Fibroblast of mammary gland (primary cell): ENCODE data around the gene SLC39A8.

Experiments used
- DNase-seq: peaks from one replicate; pipeline ENCODE4 v3.0.0-alpha.2; 2010; ENCODE audit warnings: low read depth
- H3K4me3 ChIP-seq: 2 replicates; pipeline ENCODE4 v1.5.1; 2011; ENCODE audit warnings: low read depth, mild to moderate bottlenecking, low read length, moderate library complexity; ENCODE audit not compliant: control insufficient read depth
- TF ChIP-seq, protein P1 (sequence below): conservative IDR thresholded peaks from 2 replicates; pipeline ENCODE4 v1.5.1; 2011; ENCODE audit warnings: low read depth, low read length, inconsistent platforms; ENCODE audit not compliant: control insufficient read depth, insufficient read depth

SLC39A8 gene

DNA sequence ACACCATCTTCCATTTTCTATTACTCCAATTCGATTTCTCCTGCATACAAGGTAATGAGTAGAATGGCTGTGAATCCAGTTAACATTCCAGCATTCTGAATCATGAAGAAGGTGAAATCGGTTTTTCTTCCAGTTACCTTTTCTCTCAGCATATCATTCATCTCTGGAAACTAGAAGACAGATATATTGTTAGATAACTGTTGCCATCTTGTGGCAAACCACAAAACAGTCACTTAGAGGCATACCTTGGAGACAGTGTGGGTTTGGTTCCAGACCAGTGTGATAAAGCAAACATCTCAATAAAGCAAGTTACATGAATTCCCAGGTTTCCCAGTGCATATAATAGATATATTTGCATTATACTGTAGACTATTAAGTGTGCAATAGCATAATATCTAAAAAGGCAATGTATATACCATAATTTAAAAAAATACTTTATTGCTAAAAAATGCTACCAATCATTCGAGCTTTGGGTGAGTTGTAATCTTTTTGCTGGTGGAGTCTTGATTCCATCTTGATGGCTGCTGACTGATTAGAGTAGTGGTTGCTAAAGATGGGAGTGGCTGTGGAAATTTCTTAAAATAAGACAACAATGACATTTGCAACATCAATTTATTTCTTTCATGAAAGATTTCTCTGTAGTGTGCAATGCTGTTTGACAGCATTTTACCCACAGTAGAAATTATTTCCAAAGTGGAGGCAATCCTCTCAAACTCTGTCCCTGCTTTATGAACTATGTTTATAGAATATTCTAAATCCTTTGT is 82.1 kb downstream of the SLC39A8 start:
- peak; percentile 53 for DNase-seq
- H3K4me3 ChIP-seq = no peak overlapping the region
- TF ChIP-seq, protein P1, sequence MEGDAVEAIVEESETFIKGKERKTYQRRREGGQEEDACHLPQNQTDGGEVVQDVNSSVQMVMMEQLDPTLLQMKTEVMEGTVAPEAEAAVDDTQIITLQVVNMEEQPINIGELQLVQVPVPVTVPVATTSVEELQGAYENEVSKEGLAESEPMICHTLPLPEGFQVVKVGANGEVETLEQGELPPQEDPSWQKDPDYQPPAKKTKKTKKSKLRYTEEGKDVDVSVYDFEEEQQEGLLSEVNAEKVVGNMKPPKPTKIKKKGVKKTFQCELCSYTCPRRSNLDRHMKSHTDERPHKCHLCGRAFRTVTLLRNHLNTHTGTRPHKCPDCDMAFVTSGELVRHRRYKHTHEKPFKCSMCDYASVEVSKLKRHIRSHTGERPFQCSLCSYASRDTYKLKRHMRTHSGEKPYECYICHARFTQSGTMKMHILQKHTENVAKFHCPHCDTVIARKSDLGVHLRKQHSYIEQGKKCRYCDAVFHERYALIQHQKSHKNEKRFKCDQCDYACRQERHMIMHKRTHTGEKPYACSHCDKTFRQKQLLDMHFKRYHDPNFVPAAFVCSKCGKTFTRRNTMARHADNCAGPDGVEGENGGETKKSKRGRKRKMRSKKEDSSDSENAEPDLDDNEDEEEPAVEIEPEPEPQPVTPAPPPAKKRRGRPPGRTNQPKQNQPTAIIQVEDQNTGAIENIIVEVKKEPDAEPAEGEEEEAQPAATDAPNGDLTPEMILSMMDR = peak; percentile 50

DNA sequence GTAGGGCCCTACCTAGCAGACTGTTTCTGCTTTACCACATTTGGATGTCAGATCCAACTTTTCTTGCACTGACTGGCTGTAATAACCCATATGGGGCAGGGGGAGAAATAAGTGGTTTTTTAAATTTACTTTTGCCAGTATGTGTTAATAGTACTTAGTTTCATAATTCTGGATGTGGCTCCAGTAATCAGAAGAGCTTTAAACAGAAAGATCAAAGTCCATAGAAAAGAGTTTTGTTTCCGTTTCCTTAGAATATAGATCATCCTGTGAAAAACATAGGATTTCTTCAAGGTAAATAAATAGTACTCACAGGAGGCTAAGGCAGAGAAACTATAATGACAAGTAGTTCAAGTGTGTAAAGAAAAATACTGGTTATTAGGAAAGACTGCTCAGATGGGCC is 85.6 kb downstream of the SLC39A8 start:
- TF ChIP-seq, protein P1 = no peak
- no peak for DNase-seq

DNA sequence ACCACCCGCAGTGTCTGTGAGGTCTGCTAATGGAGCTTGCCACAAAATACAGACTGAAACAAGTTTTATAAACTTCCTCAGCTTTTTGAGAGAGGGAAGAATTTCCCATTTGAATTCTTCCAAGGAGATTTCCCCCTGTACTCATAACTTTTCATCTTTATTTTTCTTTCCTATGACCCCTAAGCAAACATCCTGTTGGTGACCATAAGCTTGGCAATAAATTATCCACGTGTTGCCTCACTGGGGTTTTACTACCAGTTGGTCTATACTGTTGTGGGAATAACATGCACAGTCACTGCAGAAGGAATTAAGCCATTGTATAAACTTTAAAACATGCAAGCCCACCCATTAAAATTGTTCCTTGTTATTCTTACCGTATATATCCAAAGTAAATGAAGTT is 86.2 kb downstream of the SLC39A8 start:
- TF ChIP-seq, protein P1 = no peak
- no peak overlapping the region for H3K4me3 ChIP-seq
- peak; percentile 2 for DNase-seq

More for the DNA sequence above, 85.6 kb downstream of the SLC39A8 start:
- H3K4me3 ChIP-seq = no peak overlapping the region

DNA sequence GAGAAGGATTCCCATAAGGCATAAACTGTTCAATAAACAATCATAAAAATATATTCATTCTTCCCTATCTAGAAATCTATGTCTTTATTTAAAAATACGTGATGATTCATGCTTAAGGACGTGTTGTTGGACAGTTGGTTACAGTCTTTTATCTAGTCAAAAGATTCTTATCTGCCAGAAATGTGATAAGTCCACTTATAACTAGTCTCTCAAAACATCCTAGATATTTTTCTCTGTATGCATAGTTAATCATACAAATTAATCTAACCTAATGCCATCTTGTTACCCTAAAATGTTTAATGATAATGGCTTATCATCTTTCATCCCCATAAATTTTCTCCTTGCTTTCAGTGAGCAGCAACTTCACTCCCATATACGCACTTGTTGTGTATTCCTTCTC is 89.0 kb downstream of the SLC39A8 start:
- TF ChIP-seq, protein P1 = no peak
- no peak overlapping the region for H3K4me3 ChIP-seq
- DNase-seq = no peak

DNA sequence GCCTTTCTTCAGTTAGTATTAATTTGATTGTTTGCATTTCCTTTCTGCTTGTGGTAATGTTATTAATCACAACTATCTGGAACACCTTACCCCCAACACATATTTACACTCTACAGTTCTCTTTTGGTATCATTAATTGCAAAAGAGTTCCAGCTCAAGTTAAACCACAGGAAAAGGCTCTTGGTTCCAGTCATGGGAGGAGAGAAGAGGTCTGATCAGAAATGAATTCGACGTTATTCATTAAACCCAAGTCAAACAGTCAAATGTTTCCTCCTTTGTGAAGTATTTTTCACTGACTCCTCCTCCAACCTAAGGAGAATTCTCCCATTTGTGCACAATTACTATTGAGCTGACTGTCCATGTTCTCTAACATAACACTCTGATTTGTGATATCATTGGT is 91.4 kb downstream of the SLC39A8 start:
- TF ChIP-seq, protein P1 = no peak
- no peak overlapping the region for H3K4me3 ChIP-seq
- no peak for DNase-seq

DNA sequence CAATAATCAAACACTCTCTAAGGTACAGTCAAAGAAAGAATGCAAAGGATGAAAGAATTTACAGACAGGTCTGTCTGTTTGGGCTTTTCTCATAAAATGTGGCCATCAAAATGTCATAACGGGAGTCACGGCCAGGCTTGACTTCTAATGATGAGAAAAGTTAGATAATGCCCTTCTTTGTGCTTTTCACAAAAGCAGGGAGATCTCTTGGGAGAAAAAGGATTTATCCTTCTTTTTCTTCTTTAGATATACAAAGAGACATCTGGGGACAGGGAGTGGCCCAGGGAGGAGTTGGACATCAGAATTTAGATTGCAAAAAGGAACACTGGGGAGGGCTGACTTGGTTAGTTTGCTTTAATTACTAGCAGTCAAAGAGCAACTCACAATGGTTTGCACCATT is 93.1 kb downstream of the SLC39A8 start:
- TF ChIP-seq, protein P1 = no peak
- no peak for DNase-seq
- no peak overlapping the region for H3K4me3 ChIP-seq
